Sigmoid colon (tissue), 7 donors: ENCODE data around the gene GLTP. TPM values are rescaled to one million over a fixed set of nuclear protein-coding genes. Genes with fewer than 3 reads are reported as not detected.
A peak's percentile ranks its signal among the peaks of the same experiment; 100 is the strongest.

ENCODE experiments used
- DNase-seq: peaks from one replicate; pipeline ENCODE4 v3.0.0-alpha.2; 2019
- H3K27ac ChIP-seq, 4 donors: fragments of 200-600 bp; sonication (generic); one replicate each; pipeline ENCODE4 v1.5.1; 2016 to 2019; ENCODE audit warnings: mild to moderate bottlenecking in 1 of 4
- H3K27me3 ChIP-seq, 3 donors: fragments of 200-600 bp; sonication (generic); one replicate each; pipeline ENCODE4 v1.5.1; 2019; ENCODE audit warnings: mild to moderate bottlenecking in 1 of 3
- H3K36me3 ChIP-seq, 4 donors: fragments of 200-600 bp; sonication (generic); one replicate each; pipeline ENCODE4 v1.5.1; 2016 to 2019
- H3K4me1 ChIP-seq, 4 donors: fragments of 200-600 bp; sonication (generic); one replicate each; pipeline ENCODE4 v1.5.1; 2017 to 2019
- H3K4me3 ChIP-seq, 4 donors: fragments of 200-600 bp; sonication (generic); one replicate each; pipeline ENCODE4 v1.5.1; 2017 to 2019; ENCODE audit warnings: mild to moderate bottlenecking in 2 of 4, moderate library complexity in 1 of 4
- H3K9me3 ChIP-seq, 4 donors: fragments of 200-600 bp in 3 of 4; sonication (generic) in 3 of 4; one replicate each; pipeline versions ENCODE4 v1.5.1 to v1.6.1; 2013 to 2019
- EP300 ChIP-seq, 4 donors: sonication (generic); formaldehyde crosslinking; IDR thresholded peaks; one replicate each; pipeline ENCODE4 v1.6.1; 2017; ENCODE audit warnings: antibody characterized with exemption in 4 of 4
- POLR2A ChIP-seq, 2 donors: fragments of 450-650 bp; IDR thresholded peaks; one replicate each; pipeline ENCODE4 v1.6.1; 2016; ENCODE audit warnings: antibody characterized with exemption in 2 of 2, mild to moderate bottlenecking in 2 of 2, moderate library complexity in 2 of 2
- POLR2AphosphoS5 ChIP-seq, 4 donors: sonication (generic); formaldehyde crosslinking; IDR thresholded peaks; one replicate each; pipeline ENCODE4 v1.6.1; 2017; ENCODE audit warnings: antibody characterized with exemption in 4 of 4
- WGBS, 2 donors: extraction: QIAGEN DNeasy Blood & Tissue Kit; methylation state at CpG; one replicate each; pipeline ENCODE4 v1.1.7; 2013; 5-methylcytosine and 5-hydroxymethylcytosine counted together
- intact Hi-C: fragments of 100-400 bp; cut with DNase I; formaldehyde crosslinking; loops from one replicate; pipeline ENCODE4 v1.15.1; 2023
- polyA plus RNA-seq, 3 donors: library from polyadenylated mRNA; stranded (reverse); fragments of 200-250 nt; gene quantifications; one replicate each; pipeline ENCODE4 v1.2.3, GENCODE V29; 2013
- small RNA-seq, 3 donors: library from RNA; depleted of rRNA; stranded (forward); fragments of <200 nt; gene quantifications; one replicate each; pipeline ENCODE3, GENCODE V24; 2016
- total RNA-seq, 4 donors: library from RNA; depleted of rRNA; stranded (reverse); fragments of >200 nt; gene quantifications; one replicate each; pipeline ENCODE4 v1.1.0, GENCODE V29; 2016
- TF ChIP-seq, protein P1 (sequence below), 4 experiments: fragments of 450-650 bp in 3 of 4; fragments of 200-600 bp in 1 of 4; IDR thresholded peaks; one replicate each; pipeline ENCODE4 v1.5.1; 2016 to 2019; ENCODE audit warnings: antibody characterized with exemption in 4 of 4, mild to moderate bottlenecking in 3 of 4, moderate library complexity in 2 of 4
- donor health status: healthy with polysubstance abuse.
- donor health status: Bipolar disorder and iron deficiency.
- donor health status: healthy.

The GLTP gene
- total and polyA plus RNA-seq, 7 donors, result 33.5 to 105 (median 45.3) TPM

DNA sequence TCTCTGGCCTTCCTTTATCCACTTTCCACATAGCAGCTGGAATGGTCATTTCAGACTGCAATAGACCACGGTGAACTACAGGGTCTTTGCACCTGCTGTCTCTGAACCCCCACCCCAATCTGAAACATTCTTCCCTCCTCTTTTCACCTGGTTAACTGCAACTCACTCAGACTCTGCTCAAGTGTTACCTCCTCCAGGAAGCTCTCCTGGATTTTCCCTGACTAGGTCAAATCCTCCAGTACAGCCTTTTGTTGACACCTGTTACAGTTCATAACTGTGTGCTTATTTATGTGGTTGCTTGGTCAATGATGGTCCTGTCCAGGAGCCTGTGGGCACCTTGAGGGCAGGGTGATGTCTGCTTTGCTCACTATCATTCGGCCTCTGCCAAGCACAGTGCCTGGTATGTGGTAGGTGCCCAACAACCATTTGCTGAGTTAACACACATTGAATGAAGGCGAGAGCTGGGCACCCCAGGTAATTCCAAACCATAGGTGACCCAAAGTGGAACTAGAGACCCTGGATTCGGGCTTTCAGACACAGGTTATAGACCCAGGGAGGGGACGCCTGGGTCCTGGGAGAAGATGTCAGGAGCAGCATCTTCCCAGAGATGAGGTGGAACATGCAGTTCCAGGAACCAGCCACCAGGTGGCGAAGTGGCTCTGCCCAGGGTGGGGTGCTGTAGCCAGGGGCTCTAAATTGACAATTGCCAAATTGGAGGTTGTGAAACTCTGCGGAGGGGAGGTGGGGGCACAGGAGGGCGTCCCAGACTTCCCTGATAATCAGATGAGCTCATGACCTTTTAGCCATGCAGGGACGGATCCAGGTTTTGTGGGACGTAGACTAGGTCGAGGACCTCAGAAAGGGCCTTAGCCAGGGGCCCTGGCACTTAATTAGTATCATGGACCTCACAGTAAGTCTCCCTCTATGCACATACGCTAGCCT lies 75.2 kb downstream of the GLTP start:
- intact Hi-C loops, result loop anchor here (1.0 kb wide), 2 partner anchors 40 to 75 kb away; partner anchors contain the start of gene GLTP
- Histone ChIP-seq H3K36me3 (no peaks in the 10 kb centered on the region), H3K27me3 (no peaks in the 10 kb centered on the region), H3K9me3 (no peaks in the 10 kb centered on the region), H3K4me3 (no peak overlapping the region), H3K27ac (no peak overlapping the region), H3K4me1 (no peaks in the 10 kb centered on the region)
- TF ChIP-seq EP300 (IDR thresholded peaks at IDR 0.05) (no peak), POLR2A (IDR thresholded peaks at IDR 0.05) (no peak), POLR2AphosphoS5 (IDR thresholded peaks at IDR 0.05) (no peak)
- TF ChIP-seq, protein P1, sequence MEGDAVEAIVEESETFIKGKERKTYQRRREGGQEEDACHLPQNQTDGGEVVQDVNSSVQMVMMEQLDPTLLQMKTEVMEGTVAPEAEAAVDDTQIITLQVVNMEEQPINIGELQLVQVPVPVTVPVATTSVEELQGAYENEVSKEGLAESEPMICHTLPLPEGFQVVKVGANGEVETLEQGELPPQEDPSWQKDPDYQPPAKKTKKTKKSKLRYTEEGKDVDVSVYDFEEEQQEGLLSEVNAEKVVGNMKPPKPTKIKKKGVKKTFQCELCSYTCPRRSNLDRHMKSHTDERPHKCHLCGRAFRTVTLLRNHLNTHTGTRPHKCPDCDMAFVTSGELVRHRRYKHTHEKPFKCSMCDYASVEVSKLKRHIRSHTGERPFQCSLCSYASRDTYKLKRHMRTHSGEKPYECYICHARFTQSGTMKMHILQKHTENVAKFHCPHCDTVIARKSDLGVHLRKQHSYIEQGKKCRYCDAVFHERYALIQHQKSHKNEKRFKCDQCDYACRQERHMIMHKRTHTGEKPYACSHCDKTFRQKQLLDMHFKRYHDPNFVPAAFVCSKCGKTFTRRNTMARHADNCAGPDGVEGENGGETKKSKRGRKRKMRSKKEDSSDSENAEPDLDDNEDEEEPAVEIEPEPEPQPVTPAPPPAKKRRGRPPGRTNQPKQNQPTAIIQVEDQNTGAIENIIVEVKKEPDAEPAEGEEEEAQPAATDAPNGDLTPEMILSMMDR (IDR thresholded peaks at IDR 0.05), result peak; percentile 78 to 98 (median 86)
- 37 to 45% methylated on average over 12 of the region's 12 CpGs for WGBS, 2 donors
- peak; percentile 84 for DNase-seq

DNA sequence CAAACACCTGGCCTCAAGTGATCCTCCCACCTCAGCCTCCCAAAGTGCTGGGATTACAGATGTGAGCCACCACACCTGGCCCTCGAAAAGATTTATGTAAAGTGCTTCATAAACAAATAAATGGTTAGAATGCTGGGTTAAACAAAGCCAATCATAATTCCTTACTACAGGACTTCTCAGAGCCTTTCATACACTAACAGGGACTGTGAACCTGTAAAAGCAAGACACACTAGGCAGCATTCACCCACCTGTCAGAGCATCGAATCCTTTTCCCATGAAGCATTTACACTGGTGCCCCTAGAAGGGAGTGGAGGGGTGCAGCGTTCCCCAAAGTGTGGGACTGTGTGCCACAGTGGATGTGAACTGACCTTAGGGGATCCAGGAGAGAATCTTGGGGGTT lies 76.7 kb downstream of the GLTP start:
- H3K36me3 ChIP-seq, result no peaks in the 10 kb centered on the region
- TF ChIP-seq POLR2AphosphoS5 (IDR thresholded peaks at IDR 0.05) (no peak), POLR2A (IDR thresholded peaks at IDR 0.05) (no peak)
- TF ChIP-seq, protein P1 (IDR thresholded peaks at IDR 0.05), result no peak
- no peak overlapping the region for H3K27ac ChIP-seq
- H3K4me1 ChIP-seq, result no peaks in the 10 kb centered on the region
- no peak for DNase-seq
- WGBS, 2 donors, result 62 to 83% methylated on average over 3 of the region's 3 CpGs
- intact Hi-C loops, result no loop called here
- H3K9me3 ChIP-seq, result no peaks in the 10 kb centered on the region
- no peak overlapping the region for H3K4me3 ChIP-seq
- H3K27me3 ChIP-seq, result no peaks in the 10 kb centered on the region

DNA sequence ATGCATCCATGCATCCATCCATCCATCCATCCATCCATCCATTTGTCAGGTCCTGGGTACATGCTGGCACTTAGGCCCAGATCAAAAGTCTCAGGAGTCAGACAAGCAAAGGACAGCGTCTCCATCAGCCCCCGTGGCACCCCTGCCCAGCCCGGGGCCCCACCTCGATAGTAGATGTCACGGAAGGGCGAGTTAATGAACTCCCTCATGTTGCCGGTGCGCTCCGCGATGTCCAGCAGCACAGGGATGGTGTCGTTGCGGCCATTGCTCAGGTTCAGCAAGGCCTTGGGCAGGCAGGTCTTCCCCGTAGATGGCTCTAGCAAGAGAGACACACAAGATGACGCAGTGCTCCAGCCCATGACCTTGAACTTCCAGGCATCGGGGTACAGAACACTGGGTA lies 77.5 kb downstream of the GLTP start:
- no peaks in the 10 kb centered on the region for H3K4me1 ChIP-seq
- no peaks in the 10 kb centered on the region for H3K9me3 ChIP-seq
- intact Hi-C loops, result no loop called here
- WGBS, 2 donors, result 89 to 94% methylated on average over 15 of the region's 15 CpGs
- TF ChIP-seq EP300 (IDR thresholded peaks at IDR 0.05) (no peak), POLR2AphosphoS5 (IDR thresholded peaks at IDR 0.05) (no peak), POLR2A (IDR thresholded peaks at IDR 0.05) (no peak)
- TF ChIP-seq, protein P1 (IDR thresholded peaks at IDR 0.05), result no peak
- H3K27me3 ChIP-seq, result no peaks in the 10 kb centered on the region
- H3K4me3 ChIP-seq, result no peak overlapping the region
- DNase-seq, result no peak
- no peak overlapping the region for H3K27ac ChIP-seq
- H3K36me3 ChIP-seq, result no peaks in the 10 kb centered on the region

Small RNA genes lying within 50 kb of the gene (small RNA-seq; reads per million reads assigned to genes)
- gene MIR4497, result 0 reads per million in 3 donors
- 0 reads per million in 3 donors for gene RN7SL441P

Other genes with a start within 250 kb of the GLTP start
- gene FAM222A, start 166.7 kb downstream of the GLTP start, total RNA-seq, result 1 to 10 TPM; 1.1 to 3.3 (median 1.7) TPM
- 1 to 10 TPM; 1.2 to 2.2 (median 2.1) TPM for gene FAM222A, start 166.7 kb downstream of the GLTP start, polyA plus RNA-seq
- gene TRPV4, start 47.1 kb downstream of the GLTP start, total RNA-seq, result under 1 TPM in 3 of 4 donors, not detected in 1; 0.14 to 0.55 (median 0.36) TPM
- under 1 TPM; 0.23 to 0.60 (median 0.42) TPM for gene TRPV4, start 47.1 kb downstream of the GLTP start, polyA plus RNA-seq
- gene TCHP, start 19.7 kb upstream of the GLTP start, total RNA-seq, result 10 to 100 TPM; 12.8 to 42.9 (median 16.3) TPM
- gene TCHP, start 19.7 kb upstream of the GLTP start, polyA plus RNA-seq, result 10 to 100 TPM; 12.5 to 18.1 (median 13.8) TPM
- gene GIT2, start 115.8 kb upstream of the GLTP start, total RNA-seq, result 10 to 100 TPM; 26.7 to 54.6 (median 35.1) TPM
- 10 to 100 TPM in 1 of 3 donors, 1 to 10 TPM in 2; 6.0 to 25.2 (median 7.9) TPM for gene GIT2, start 115.8 kb upstream of the GLTP start, polyA plus RNA-seq
- 10 to 100 TPM; 72.4 to 85.3 (median 76.0) TPM for gene ANKRD13A, start 118.9 kb upstream of the GLTP start, total RNA-seq
- 10 to 100 TPM; 21.6 to 37.5 (median 31.3) TPM for gene ANKRD13A, start 118.9 kb upstream of the GLTP start, polyA plus RNA-seq
- 10 to 100 TPM in 3 of 4 donors, 1 to 10 TPM in 1; 9.6 to 20.1 (median 17.0) TPM for gene C12orf76, start 168.0 kb upstream of the GLTP start, total RNA-seq
- gene C12orf76, start 168.0 kb upstream of the GLTP start, polyA plus RNA-seq, result 10 to 100 TPM in 1 of 3 donors, 1 to 10 TPM in 2; 3.0 to 11.3 (median 8.4) TPM
- gene IFT81, start 243.8 kb upstream of the GLTP start, total RNA-seq, result 10 to 100 TPM; 20.4 to 42.7 (median 37.0) TPM
- 1 to 10 TPM; 1.8 to 4.1 (median 3.0) TPM for gene IFT81, start 243.8 kb upstream of the GLTP start, polyA plus RNA-seq